Activated CD8-positive, alpha-beta T cell treated with anti-CD3 and anti-CD28 coated beads for 36 hours (primary cell): ENCODE measurements around the gene MTUS2. TPM values are rescaled to one million over a fixed set of nuclear protein-coding genes. Genes with fewer than 3 reads are reported as not detected.

Experiments used
- ATAC-seq: fragments of 200-7000 bp; cut with Tn5 transposase; one replicate; pipeline ENCODE4 v1.10.0; 2021; ENCODE audit warnings: mild to moderate bottlenecking, moderate library complexity
- CTCF ChIA-PET: fragments of 350-600 bp; sonication (Branson Sonifier 250); formaldehyde crosslinking; loops from one replicate; lab custom pipeline; 2021; ENCODE audit warnings: antibody characterized with exemption; lab: Charles Lee
- POLR2A ChIA-PET: fragments of 350-600 bp; sonication (Branson Sonifier 250); formaldehyde crosslinking; loops from one replicate; lab custom pipeline; 2021; ENCODE audit warnings: antibody characterized with exemption; lab: Charles Lee
- DNase-seq: peaks from one replicate; pipeline ENCODE4 v3.0.0-alpha.2; 2020
- H3K27ac Mint-ChIP-seq: one replicate; pipeline ENCODE4 v1.8.0; 2021; ENCODE audit warnings: mild to moderate bottlenecking, mixed read lengths
- H3K27me3 Mint-ChIP-seq: one replicate; pipeline ENCODE4 v1.8.0; 2021; ENCODE audit warnings: mixed read lengths
- H3K36me3 Mint-ChIP-seq: one replicate; pipeline ENCODE4 v1.8.0; 2021; ENCODE audit warnings: low read depth, mixed read lengths
- H3K4me1 Mint-ChIP-seq: one replicate; pipeline ENCODE4 v1.8.0; 2021; ENCODE audit warnings: low read depth, mixed read lengths
- H3K4me3 Mint-ChIP-seq: one replicate; pipeline ENCODE4 v1.8.0; 2021; ENCODE audit warnings: mild to moderate bottlenecking, moderate library complexity, mixed read lengths
- H3K9me3 Mint-ChIP-seq: one replicate; pipeline ENCODE4 v1.8.0; 2021; ENCODE audit warnings: mixed read lengths
- CTCF ChIP-seq: fragments of 200-600 bp; IDR thresholded peaks from one replicate; pipeline ENCODE4 v1.8.0; 2022; ENCODE audit warnings: antibody characterized with exemption, mild to moderate bottlenecking
- intact Hi-C: fragments of 100-400 bp; cut with micrococcal nuclease; formaldehyde crosslinking; loops from one replicate; pipeline ENCODE4 v1.10.0; 2022
- total RNA-seq, 2 experiments: library from RNA; stranded (reverse); gene quantifications; one replicate each; pipeline ENCODE4 v1.2.3, GENCODE V29; 2021

Gene MTUS2
- total RNA-seq, 2 experiments from 2014 or later = not detected

GRCh38 chr13:29502391-29503008, 682.4 kb downstream of the MTUS2 start:
- peaks cover 12% of the 10 kb centered on the region for H3K27me3 Mint-ChIP-seq
- H3K4me3 Mint-ChIP-seq = no peak overlapping the region
- no peaks in the 10 kb centered on the region for H3K9me3 Mint-ChIP-seq
- no peaks in the 10 kb centered on the region for H3K4me1 Mint-ChIP-seq
- no peak for ATAC-seq
- no peak for DNase-seq
- POLR2A ChIA-PET = interaction anchor here (1.4 kb wide), 1 partner anchor 9 kb away, joined by 3 read pairs; no protein-coding TSS in a partner anchor
- intact Hi-C loops = no loop called here
- CTCF ChIA-PET = interaction anchor here (1.1 to 2.0 kb wide), 2 partner anchors 204 to 206 kb away, joined by 5 read pairs; no protein-coding TSS in a partner anchor
- no peaks in the 10 kb centered on the region for H3K36me3 Mint-ChIP-seq
- TF ChIP-seq CTCF = no peak
- H3K27ac Mint-ChIP-seq = no peak overlapping the region

GRCh38 chr13:29503041-29503837, 683.1 kb downstream of the MTUS2 start:
- peaks cover 12% of the 10 kb centered on the region for H3K27me3 Mint-ChIP-seq
- no peak overlapping the region for H3K27ac Mint-ChIP-seq
- DNase-seq (no peak), ATAC-seq (no peak)
- ChIA-PET CTCF (interaction anchor here (1.0 to 2.0 kb wide), 4 partner anchors 10 to 610 kb away, joined by 4 to 5 read pairs (median 4); no protein-coding TSS in a partner anchor), POLR2A (interaction anchor here (1.4 kb wide), 1 partner anchor 10 kb away, joined by 3 read pairs; no protein-coding TSS in a partner anchor)
- no peak for TF ChIP-seq CTCF
- no peaks in the 10 kb centered on the region for H3K36me3 Mint-ChIP-seq
- no peak overlapping the region for H3K4me3 Mint-ChIP-seq
- H3K4me1 Mint-ChIP-seq = no peaks in the 10 kb centered on the region
- intact Hi-C loops = no loop called here
- no peaks in the 10 kb centered on the region for H3K9me3 Mint-ChIP-seq

- ChIA-PET POLR2A (no interaction called here), CTCF (no interaction called here)
- Mint-ChIP-seq H3K36me3 (no peaks in the 10 kb centered on the region), H3K4me3 (no peak overlapping the region), H3K27me3 (peaks cover 12% of the 10 kb centered on the region), H3K4me1 (no peaks in the 10 kb centered on the region), H3K27ac (no peak overlapping the region), H3K9me3 (no peaks in the 10 kb centered on the region)
- intact Hi-C loops = no loop called here
- TF ChIP-seq CTCF = no peak
- DNase-seq = no peak
- ATAC-seq = no peak
Measured at GRCh38 chr13:29504691-29505090, 684.6 kb downstream of the MTUS2 start.

GRCh38 chr13:29505511-29505910, 685.4 kb downstream of the MTUS2 start:
- intact Hi-C loops = no loop called here
- ChIA-PET CTCF (no interaction called here), POLR2A (no interaction called here)
- Mint-ChIP-seq H3K4me3 (no peak overlapping the region), H3K4me1 (no peaks in the 10 kb centered on the region), H3K27ac (no peak overlapping the region), H3K9me3 (no peaks in the 10 kb centered on the region), H3K36me3 (no peaks in the 10 kb centered on the region), H3K27me3 (peaks cover 12% of the 10 kb centered on the region)
- ATAC-seq (no peak), DNase-seq (no peak)
- no peak for TF ChIP-seq CTCF

GRCh38 chr13:29505950-29506349, 685.8 kb downstream of the MTUS2 start:
- Mint-ChIP-seq H3K4me3 (no peak overlapping the region), H3K9me3 (no peaks in the 10 kb centered on the region), H3K4me1 (no peaks in the 10 kb centered on the region), H3K27ac (no peak overlapping the region), H3K27me3 (peaks cover 10% of the 10 kb centered on the region), H3K36me3 (peaks cover under 1% of the 10 kb centered on the region)
- ATAC-seq = no peak
- intact Hi-C loops = loop anchor here (2.0 kb wide), 1 partner anchor 207 kb away; no protein-coding TSS in a partner anchor
- no peak for TF ChIP-seq CTCF
- ChIA-PET POLR2A (no interaction called here), CTCF (interaction anchor here (5.3 kb wide), 1 partner anchor 202 kb away, joined by 37 read pairs; no protein-coding TSS in a partner anchor)
- DNase-seq = no peak
